Sigmoid colon (tissue), 7 donors: ENCODE data around the gene CDO1. TPM values are rescaled to one million over a fixed set of nuclear protein-coding genes. Genes with fewer than 3 reads are reported as not detected.
"Not testable (repeated sequence)": the region's sequence is repeated elsewhere in the genome, so short reads cannot be mapped to it uniquely, and the experiment has no call there.

Experiments
- DNase-seq: peaks from one replicate; pipeline ENCODE4 v3.0.0-alpha.2; 2019
- H3K27ac ChIP-seq, 4 donors: fragments of 200-600 bp; sonication (generic); one replicate each; pipeline ENCODE4 v1.5.1; 2016 to 2019; ENCODE audit warnings: mild to moderate bottlenecking in 1 of 4
- H3K27me3 ChIP-seq, 3 donors: fragments of 200-600 bp; sonication (generic); one replicate each; pipeline ENCODE4 v1.5.1; 2019; ENCODE audit warnings: mild to moderate bottlenecking in 1 of 3
- H3K36me3 ChIP-seq, 4 donors: fragments of 200-600 bp; sonication (generic); one replicate each; pipeline ENCODE4 v1.5.1; 2016 to 2019
- H3K4me1 ChIP-seq, 4 donors: fragments of 200-600 bp; sonication (generic); one replicate each; pipeline ENCODE4 v1.5.1; 2017 to 2019
- H3K4me3 ChIP-seq, 4 donors: fragments of 200-600 bp; sonication (generic); one replicate each; pipeline ENCODE4 v1.5.1; 2017 to 2019; ENCODE audit warnings: mild to moderate bottlenecking in 2 of 4, moderate library complexity in 1 of 4
- H3K9me3 ChIP-seq, 4 donors: fragments of 200-600 bp in 3 of 4; sonication (generic) in 3 of 4; one replicate each; pipeline versions ENCODE4 v1.5.1 to v1.6.1; 2013 to 2019
- EP300 ChIP-seq, 4 donors: sonication (generic); formaldehyde crosslinking; IDR thresholded peaks; one replicate each; pipeline ENCODE4 v1.6.1; 2017; ENCODE audit warnings: antibody characterized with exemption in 4 of 4
- POLR2A ChIP-seq, 2 donors: fragments of 450-650 bp; IDR thresholded peaks; one replicate each; pipeline ENCODE4 v1.6.1; 2016; ENCODE audit warnings: antibody characterized with exemption in 2 of 2, mild to moderate bottlenecking in 2 of 2, moderate library complexity in 2 of 2
- POLR2AphosphoS5 ChIP-seq, 4 donors: sonication (generic); formaldehyde crosslinking; IDR thresholded peaks; one replicate each; pipeline ENCODE4 v1.6.1; 2017; ENCODE audit warnings: antibody characterized with exemption in 4 of 4
- WGBS, 2 donors: extraction: QIAGEN DNeasy Blood & Tissue Kit; methylation state at CpG; one replicate each; pipeline ENCODE4 v1.1.7; 2013; 5-methylcytosine and 5-hydroxymethylcytosine counted together
- intact Hi-C: fragments of 100-400 bp; cut with DNase I; formaldehyde crosslinking; loops from one replicate; pipeline ENCODE4 v1.15.1; 2023
- polyA plus RNA-seq, 3 donors: library from polyadenylated mRNA; stranded (reverse); fragments of 200-250 nt; gene quantifications; one replicate each; pipeline ENCODE4 v1.2.3, GENCODE V29; 2013
- total RNA-seq, 4 donors: library from RNA; depleted of rRNA; stranded (reverse); fragments of >200 nt; gene quantifications; one replicate each; pipeline ENCODE4 v1.1.0, GENCODE V29; 2016
- TF ChIP-seq, protein P1 (sequence below), 4 experiments: fragments of 450-650 bp in 3 of 4; fragments of 200-600 bp in 1 of 4; IDR thresholded peaks; one replicate each; pipeline ENCODE4 v1.5.1; 2016 to 2019; ENCODE audit warnings: antibody characterized with exemption in 4 of 4, mild to moderate bottlenecking in 3 of 4, moderate library complexity in 2 of 4
- donor health status: healthy with polysubstance abuse.
- donor health status: Bipolar disorder and iron deficiency.
- donor health status: healthy.

Gene CDO1
- total and polyA plus RNA-seq, 7 donors = 5.4 to 21.4 (median 18.2) TPM; not detected in 1

DNA sequence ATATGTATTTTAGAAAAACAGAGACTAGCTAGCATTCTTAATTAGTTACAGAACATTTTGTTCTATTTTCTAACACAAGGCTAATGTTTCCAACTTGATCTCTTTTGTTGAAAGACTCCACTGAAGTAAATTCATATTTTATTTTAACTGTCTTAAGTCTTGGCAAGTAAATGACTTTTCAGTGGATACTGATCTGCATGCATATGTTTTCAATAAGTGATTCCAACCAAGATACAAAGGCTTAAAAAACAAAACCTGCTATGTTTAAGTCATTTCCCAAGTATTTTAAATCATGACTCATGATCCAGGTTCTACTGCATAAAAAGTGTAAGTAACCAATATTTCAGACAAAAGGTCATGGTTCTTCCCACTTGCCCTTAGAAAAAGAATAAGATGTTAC, 5.7 kb downstream of the CDO1 start:
- TF ChIP-seq EP300 (IDR thresholded peaks at IDR 0.05) (no peak), POLR2AphosphoS5 (IDR thresholded peaks at IDR 0.05) (no peak), POLR2A (IDR thresholded peaks at IDR 0.05) (no peak)
- TF ChIP-seq, protein P1, sequence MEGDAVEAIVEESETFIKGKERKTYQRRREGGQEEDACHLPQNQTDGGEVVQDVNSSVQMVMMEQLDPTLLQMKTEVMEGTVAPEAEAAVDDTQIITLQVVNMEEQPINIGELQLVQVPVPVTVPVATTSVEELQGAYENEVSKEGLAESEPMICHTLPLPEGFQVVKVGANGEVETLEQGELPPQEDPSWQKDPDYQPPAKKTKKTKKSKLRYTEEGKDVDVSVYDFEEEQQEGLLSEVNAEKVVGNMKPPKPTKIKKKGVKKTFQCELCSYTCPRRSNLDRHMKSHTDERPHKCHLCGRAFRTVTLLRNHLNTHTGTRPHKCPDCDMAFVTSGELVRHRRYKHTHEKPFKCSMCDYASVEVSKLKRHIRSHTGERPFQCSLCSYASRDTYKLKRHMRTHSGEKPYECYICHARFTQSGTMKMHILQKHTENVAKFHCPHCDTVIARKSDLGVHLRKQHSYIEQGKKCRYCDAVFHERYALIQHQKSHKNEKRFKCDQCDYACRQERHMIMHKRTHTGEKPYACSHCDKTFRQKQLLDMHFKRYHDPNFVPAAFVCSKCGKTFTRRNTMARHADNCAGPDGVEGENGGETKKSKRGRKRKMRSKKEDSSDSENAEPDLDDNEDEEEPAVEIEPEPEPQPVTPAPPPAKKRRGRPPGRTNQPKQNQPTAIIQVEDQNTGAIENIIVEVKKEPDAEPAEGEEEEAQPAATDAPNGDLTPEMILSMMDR (IDR thresholded peaks at IDR 0.05) = no peak
- H3K9me3 ChIP-seq = no peaks in the 10 kb centered on the region
- intact Hi-C loops = no loop called here
- no peaks in the 10 kb centered on the region for H3K36me3 ChIP-seq
- peaks cover under 1 to 21% (median 3%) of the 10 kb centered on the region in 3 donors for H3K27me3 ChIP-seq
- H3K27ac ChIP-seq = no peak overlapping the region
- H3K4me3 ChIP-seq = no peak overlapping the region
- no peak for DNase-seq
- peaks cover 0 to 7% (median 3%) of the 10 kb centered on the region in 4 donors for H3K4me1 ChIP-seq

DNA sequence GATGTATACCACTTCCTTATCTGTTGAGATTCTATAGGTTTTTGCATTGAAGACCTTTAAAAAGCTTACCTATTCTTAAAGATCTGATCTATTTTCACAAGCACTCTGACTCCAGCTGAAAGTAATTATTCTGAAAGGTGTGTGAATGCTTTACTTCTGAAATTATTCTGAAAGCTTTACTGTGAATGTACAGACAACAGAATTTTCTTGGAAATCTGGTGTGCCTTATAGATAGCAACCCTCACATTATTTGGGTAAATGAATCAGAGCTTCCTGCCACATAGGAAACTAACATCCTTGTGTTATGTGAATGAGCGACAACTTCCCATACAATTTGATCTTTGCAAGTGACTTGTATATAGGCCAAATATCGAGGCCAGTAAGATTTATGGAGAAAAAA, 6.5 kb downstream of the CDO1 start:
- 77 to 84% methylated on average over 2 of the region's 2 CpGs for WGBS, 2 donors
- Histone ChIP-seq H3K36me3 (no peaks in the 10 kb centered on the region), H3K27ac (no peak overlapping the region), H3K4me3 (no peak overlapping the region), H3K9me3 (no peaks in the 10 kb centered on the region), H3K27me3 (peaks cover 0 to 13% (median 0%) of the 10 kb centered on the region in 3 donors), H3K4me1 (no peaks in the 10 kb centered on the region)
- TF ChIP-seq EP300 (IDR thresholded peaks at IDR 0.05) (no peak), POLR2AphosphoS5 (IDR thresholded peaks at IDR 0.05) (no peak), POLR2A (IDR thresholded peaks at IDR 0.05) (no peak)
- TF ChIP-seq, protein P1 (IDR thresholded peaks at IDR 0.05) = no peak
- intact Hi-C loops = no loop called here
- DNase-seq = no peak

DNA sequence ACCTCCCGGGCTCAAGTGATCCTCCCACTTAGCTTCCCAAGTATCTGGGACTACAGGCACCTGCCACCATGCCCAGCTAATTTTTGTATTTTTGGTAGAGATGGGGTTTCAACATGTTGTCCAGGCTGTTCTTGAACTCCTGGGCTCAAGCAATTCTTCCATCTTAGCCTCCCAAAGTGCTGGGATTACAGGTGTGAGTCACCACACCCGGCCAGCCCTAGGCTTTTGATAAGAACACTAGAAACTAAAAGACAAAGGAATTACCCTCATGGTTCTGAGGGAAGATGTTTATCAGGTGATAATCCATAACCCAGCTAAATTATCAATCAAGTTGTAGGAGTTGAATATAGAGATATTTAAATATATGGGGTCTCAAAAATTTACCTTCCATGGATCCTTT, 8.4 kb downstream of the CDO1 start:
- DNase-seq, intact Hi-C loops, H3K27ac ChIP-seq: not testable (repeated sequence)

DNA sequence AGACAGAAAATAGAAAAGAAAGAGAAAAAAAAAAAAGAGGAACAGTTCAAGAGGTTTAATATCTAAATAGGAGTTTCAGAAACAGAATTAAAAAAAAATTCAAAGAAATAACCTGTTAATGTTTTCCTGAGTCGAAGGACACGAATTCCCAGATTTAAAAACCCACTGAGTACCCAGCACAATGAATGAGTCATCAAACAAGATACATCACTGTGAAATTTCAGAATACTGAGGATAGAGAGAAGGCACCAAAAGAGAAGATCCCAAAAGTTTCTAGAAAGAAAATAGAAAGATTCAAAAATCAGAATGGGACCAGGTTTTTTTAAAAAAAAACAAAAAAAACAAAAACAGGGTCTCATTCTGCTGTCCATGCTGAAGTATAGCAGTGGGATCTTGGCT, 8.8 kb downstream of the CDO1 start:
- intact Hi-C loops = no loop called here
- DNase-seq = no peak
- TF ChIP-seq POLR2AphosphoS5 (IDR thresholded peaks at IDR 0.05) (no peak), EP300 (IDR thresholded peaks at IDR 0.05) (no peak), POLR2A (IDR thresholded peaks at IDR 0.05) (no peak)
- TF ChIP-seq, protein P1 (IDR thresholded peaks at IDR 0.05) = no peak
- H3K9me3 ChIP-seq = no peaks in the 10 kb centered on the region
- no peaks in the 10 kb centered on the region for H3K36me3 ChIP-seq
- WGBS, 2 donors = 84 to 91% methylated on average over 2 of the region's 2 CpGs
- no peaks in the 10 kb centered on the region for H3K4me1 ChIP-seq
- H3K4me3 ChIP-seq = no peak overlapping the region
- no peak overlapping the region for H3K27ac ChIP-seq
- no peaks in the 10 kb centered on the region for H3K27me3 ChIP-seq

More for the DNA sequence above, 8.4 kb downstream of the CDO1 start:
- WGBS, 2 donors = 88 to 97% methylated on average over 2 of the region's 2 CpGs
- H3K36me3 ChIP-seq, H3K27me3 ChIP-seq, H3K4me3 ChIP-seq, H3K4me1 ChIP-seq, H3K9me3 ChIP-seq: not testable (repeated sequence)

DNA sequence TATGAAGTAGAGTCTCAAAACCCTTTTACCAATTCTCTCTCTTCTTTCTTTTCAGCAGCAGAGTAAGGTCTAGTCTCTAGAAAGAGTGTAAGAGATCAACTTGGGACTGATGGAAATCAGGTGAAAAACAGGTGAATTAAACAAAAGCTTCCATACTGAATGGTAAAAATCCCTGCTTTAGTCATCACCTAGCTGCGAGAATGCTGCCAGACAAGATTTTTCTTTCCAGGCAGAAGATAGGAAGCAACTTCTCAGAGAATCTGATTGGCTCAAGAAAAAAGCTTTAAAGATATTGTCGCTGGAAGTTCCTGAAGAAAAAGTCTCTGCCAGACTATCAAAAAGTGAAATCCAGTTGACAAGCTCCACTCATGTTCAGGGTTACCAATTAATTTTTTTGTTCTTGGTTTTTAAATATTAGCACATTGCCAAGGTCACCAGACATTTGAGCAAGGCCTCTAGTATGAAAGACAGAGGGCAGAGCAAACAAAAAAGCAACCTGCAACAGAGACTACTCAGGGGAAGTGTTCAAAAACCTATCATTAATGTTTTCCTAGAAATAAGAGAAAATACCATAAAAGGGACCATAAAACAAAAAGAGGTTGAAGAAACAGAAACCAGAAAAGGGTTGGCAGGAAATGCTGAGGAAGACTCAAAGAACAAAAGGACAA, 9.3 kb downstream of the CDO1 start:
- Histone ChIP-seq H3K27ac (no peak overlapping the region), H3K4me3 (no peak overlapping the region), H3K4me1 (no peaks in the 10 kb centered on the region), H3K9me3 (no peaks in the 10 kb centered on the region), H3K36me3 (no peaks in the 10 kb centered on the region), H3K27me3 (no peaks in the 10 kb centered on the region)
- WGBS, 2 donors = 46 to 81% methylated on average over 2 of the region's 2 CpGs
- TF ChIP-seq, protein P1 (IDR thresholded peaks at IDR 0.05) = no peak
- TF ChIP-seq EP300 (IDR thresholded peaks at IDR 0.05) (no peak), POLR2A (IDR thresholded peaks at IDR 0.05) (no peak), POLR2AphosphoS5 (IDR thresholded peaks at IDR 0.05) (no peak)
- DNase-seq = no peak
- intact Hi-C loops = no loop called here
